ENCODE data around the gene GRIK4. TPM values are rescaled to one million over a fixed set of nuclear protein-coding genes. Genes with fewer than 3 reads are reported as not detected.
"Not testable (repeated sequence)": the region's sequence is repeated elsewhere in the genome, so short reads cannot be mapped to it uniquely, and the experiment has no call there.

GRIK4 gene
- total and polyA plus RNA-seq, 2 donors from 2014 or later: 0.25 TPM; not detected in 1

- intact Hi-C loops (cut with DNase I): no loop called here
- no peak overlapping the region for H3K27ac ChIP-seq (ENCODE audit: low read depth in 2 of 2, low read length in 2 of 2)
- H3K27me3 ChIP-seq (ENCODE audit: control insufficient read depth, insufficient read depth, low read length): no peaks in the 10 kb centered on the region
- H3K4me3 ChIP-seq (ENCODE audit: low read length in 3 of 3): no peak overlapping the region
- no peak overlapping the region for H3K9ac ChIP-seq (ENCODE audit: low read length in 3 of 3)
- FAIRE-seq: no peak
- TF ChIP-seq CTCF (IDR thresholded peaks at IDR 0.05; ENCODE audit: borderline replicate concordance, extremely low read depth, insufficient read depth): no peak
- H3K4me1 ChIP-seq (ENCODE audit: control insufficient read depth in 2 of 3, insufficient read depth in 2 of 3, low read depth in 1 of 3, low read length in 3 of 3): no peaks in the 10 kb centered on the region
- DNase-seq: peak in 2 of 5 donors; percentile 61 to 74
- H3K9me3 ChIP-seq (ENCODE audit: control insufficient read depth in 2 of 3, insufficient read depth in 1 of 3, low read length in 3 of 3): peaks cover 0 to 5% (median 0%) of the 10 kb centered on the region in 3 donors
- H3K36me3 ChIP-seq (ENCODE audit: control insufficient read depth in 2 of 3, insufficient read depth in 3 of 3, low read length in 3 of 3): no peaks in the 10 kb centered on the region
Observed at GRCh38 chr11:120622189-120622875, 110.8 kb downstream of the GRIK4 start.

DNA sequence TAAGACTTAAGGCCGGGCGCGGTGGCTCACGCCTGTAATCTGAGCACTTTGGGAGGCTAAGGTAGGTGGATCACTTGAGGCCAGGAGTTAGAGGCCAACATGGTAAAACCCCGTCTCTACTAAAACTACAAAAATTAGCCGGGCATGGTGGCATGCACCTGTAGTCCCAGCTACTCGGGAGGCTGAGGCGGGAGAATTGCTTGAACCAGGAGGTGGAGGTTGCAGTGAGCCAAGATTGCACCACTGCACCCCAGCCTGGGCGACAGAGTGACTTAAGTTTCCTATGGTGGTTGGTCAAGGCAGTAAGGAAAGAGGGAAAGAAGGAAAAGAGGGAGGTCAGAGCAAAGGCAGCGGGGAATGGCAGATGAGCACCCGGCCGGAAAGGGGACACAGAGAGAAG lies 113.4 kb downstream of the GRIK4 start:
- H3K9ac ChIP-seq (ENCODE audit: low read length in 3 of 3); H3K27ac ChIP-seq (ENCODE audit: low read depth in 2 of 2, low read length in 2 of 2); intact Hi-C loops (cut with DNase I); FAIRE-seq; H3K9me3 ChIP-seq (ENCODE audit: control insufficient read depth in 2 of 3, insufficient read depth in 1 of 3, low read length in 3 of 3); H3K4me1 ChIP-seq (ENCODE audit: control insufficient read depth in 2 of 3, insufficient read depth in 2 of 3, low read depth in 1 of 3, low read length in 3 of 3); H3K36me3 ChIP-seq (ENCODE audit: control insufficient read depth in 2 of 3, insufficient read depth in 3 of 3, low read length in 3 of 3); H3K4me3 ChIP-seq (ENCODE audit: low read length in 3 of 3); DNase-seq; H3K27me3 ChIP-seq (ENCODE audit: control insufficient read depth, insufficient read depth, low read length): not testable (repeated sequence)

DNA sequence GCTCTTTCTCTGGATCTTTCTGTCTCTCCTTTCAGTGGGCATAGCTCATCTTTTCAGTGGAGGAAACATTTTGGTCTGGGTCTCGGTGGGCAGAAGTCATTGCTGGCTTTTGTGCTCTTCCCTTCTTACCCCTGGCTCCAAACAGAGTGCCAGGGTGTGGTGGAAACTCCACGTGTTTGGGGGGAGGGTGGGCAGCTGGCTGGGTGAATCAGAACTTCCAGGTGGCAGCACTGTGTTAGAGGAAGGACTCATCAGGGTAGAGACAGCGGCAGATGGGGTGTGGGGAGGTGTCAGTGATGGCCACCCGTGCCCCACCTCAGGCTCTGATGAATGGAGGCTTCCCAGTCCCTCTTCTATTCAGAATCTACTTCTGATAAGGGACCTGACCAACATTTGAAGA lies 114.0 kb downstream of the GRIK4 start:
- no peak for DNase-seq
- intact Hi-C loops (cut with DNase I): no loop called here
- FAIRE-seq: no peak

GRCh38 chr11:120626791-120627190 lies 115.2 kb downstream of the GRIK4 start:
- DNase-seq (no peak), FAIRE-seq (no peak)
- Histone ChIP-seq H3K27ac (ENCODE audit: low read depth in 2 of 2, low read length in 2 of 2) (no peak overlapping the region), H3K4me3 (ENCODE audit: low read length in 3 of 3) (no peak overlapping the region), H3K27me3 (ENCODE audit: control insufficient read depth, insufficient read depth, low read length) (no peaks in the 10 kb centered on the region), H3K9ac (ENCODE audit: low read length in 3 of 3) (no peak overlapping the region), H3K9me3 (ENCODE audit: control insufficient read depth in 2 of 3, insufficient read depth in 1 of 3, low read length in 3 of 3) (no peaks in the 10 kb centered on the region), H3K36me3 (ENCODE audit: control insufficient read depth in 2 of 3, insufficient read depth in 3 of 3, low read length in 3 of 3) (no peaks in the 10 kb centered on the region), H3K4me1 (ENCODE audit: control insufficient read depth in 2 of 3, insufficient read depth in 2 of 3, low read depth in 1 of 3, low read length in 3 of 3) (no peaks in the 10 kb centered on the region)
- no peak for TF ChIP-seq CTCF (IDR thresholded peaks at IDR 0.05; ENCODE audit: borderline replicate concordance, extremely low read depth, insufficient read depth)
- intact Hi-C loops (cut with DNase I): no loop called here

More for the DNA sequence above, 114.0 kb downstream of the GRIK4 start:
- Histone ChIP-seq H3K27ac (ENCODE audit: low read depth in 2 of 2, low read length in 2 of 2) (no peak overlapping the region), H3K27me3 (ENCODE audit: control insufficient read depth, insufficient read depth, low read length) (no peaks in the 10 kb centered on the region), H3K4me1 (ENCODE audit: control insufficient read depth in 2 of 3, insufficient read depth in 2 of 3, low read depth in 1 of 3, low read length in 3 of 3) (no peaks in the 10 kb centered on the region), H3K4me3 (ENCODE audit: low read length in 3 of 3) (no peak overlapping the region), H3K36me3 (ENCODE audit: control insufficient read depth in 2 of 3, insufficient read depth in 3 of 3, low read length in 3 of 3) (no peaks in the 10 kb centered on the region), H3K9me3 (ENCODE audit: control insufficient read depth in 2 of 3, insufficient read depth in 1 of 3, low read length in 3 of 3) (no peaks in the 10 kb centered on the region), H3K9ac (ENCODE audit: low read length in 3 of 3) (no peak overlapping the region)
- no peak for TF ChIP-seq CTCF (IDR thresholded peaks at IDR 0.05; ENCODE audit: borderline replicate concordance, extremely low read depth, insufficient read depth)

All from kidney (tissue), 14 donors.